Endothelial cell of hepatic sinusoid (primary cell): ENCODE results near the gene RTN4.

Experiments used
- in situ Hi-C: cut with HindIII; loops from 2 replicates; pipeline ENCODE4 v1.10.0; 2017; ENCODE audit warnings: low sequenced_read_pairs

Gene RTN4

DNA sequence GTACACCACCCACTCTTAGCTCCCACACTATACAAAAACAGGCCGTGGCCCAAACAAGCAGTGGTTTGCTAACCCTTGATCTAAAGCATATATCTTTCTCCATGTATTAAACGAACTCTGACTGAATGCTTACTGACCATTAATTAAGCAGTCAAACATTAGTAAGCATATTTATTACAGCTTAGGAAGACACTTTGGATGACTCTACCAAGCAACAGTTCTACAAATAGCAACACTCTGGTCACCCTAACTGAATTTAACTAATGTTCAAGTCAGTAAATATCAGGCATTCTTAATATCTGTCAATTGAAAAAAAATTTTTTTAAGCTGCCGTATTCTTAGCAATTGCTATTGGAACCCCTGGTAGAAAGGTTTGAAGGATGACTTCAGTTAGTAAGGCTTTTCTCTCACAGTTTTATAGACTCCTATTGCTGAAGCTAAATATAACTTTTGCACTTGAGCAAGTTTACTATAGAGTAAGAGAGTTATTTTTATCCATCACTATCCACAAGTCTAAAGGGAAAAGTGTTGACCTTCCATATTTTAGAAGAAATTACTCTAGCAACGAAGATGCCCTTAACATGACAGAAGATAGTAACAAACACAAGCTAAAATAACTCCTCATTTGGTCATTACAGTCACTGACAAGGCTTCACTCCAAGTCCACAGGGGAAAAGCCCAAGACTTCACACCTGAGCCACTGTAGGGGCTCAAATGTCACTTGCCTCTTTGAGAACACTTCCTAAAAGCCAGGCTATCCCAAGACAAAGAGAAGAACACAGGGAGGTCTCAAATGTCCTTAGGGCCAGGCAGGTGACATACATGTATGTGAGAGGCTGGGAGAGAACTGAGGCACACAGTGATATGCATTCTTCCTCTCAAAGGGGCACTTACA lies 74.4 kb downstream of the RTN4 start:
- in situ Hi-C loops: loop anchor here (5.0 kb wide), 1 partner anchor 51 kb away; no protein-coding TSS in a partner anchor

- in situ Hi-C loops: loop anchor here (5.0 kb wide), 1 partner anchor 52 kb away; no protein-coding TSS in a partner anchor
Measured at GRCh38 chr2:54975175-54975574, 75.1 kb downstream of the RTN4 start.

DNA sequence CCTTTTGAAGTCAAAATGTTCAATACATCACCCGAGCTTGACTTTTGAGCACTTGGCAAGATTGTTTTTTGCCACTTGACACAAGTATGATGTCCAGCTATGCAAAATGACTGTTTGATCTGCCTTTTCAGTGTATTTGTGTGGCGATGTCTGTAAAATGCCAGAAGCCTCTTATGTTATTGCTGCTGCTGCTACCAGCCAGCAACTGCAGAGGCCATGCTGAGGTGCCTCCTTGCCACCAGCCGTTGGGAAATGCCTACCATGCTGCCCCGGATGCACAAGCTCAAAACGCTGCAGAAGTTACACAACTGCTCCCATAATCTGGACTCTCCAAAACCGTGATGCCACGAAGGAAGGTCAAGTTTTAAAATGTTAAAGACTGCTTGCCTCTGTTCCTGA lies 80.3 kb downstream of the RTN4 start:
- in situ Hi-C loops: no loop called here

DNA sequence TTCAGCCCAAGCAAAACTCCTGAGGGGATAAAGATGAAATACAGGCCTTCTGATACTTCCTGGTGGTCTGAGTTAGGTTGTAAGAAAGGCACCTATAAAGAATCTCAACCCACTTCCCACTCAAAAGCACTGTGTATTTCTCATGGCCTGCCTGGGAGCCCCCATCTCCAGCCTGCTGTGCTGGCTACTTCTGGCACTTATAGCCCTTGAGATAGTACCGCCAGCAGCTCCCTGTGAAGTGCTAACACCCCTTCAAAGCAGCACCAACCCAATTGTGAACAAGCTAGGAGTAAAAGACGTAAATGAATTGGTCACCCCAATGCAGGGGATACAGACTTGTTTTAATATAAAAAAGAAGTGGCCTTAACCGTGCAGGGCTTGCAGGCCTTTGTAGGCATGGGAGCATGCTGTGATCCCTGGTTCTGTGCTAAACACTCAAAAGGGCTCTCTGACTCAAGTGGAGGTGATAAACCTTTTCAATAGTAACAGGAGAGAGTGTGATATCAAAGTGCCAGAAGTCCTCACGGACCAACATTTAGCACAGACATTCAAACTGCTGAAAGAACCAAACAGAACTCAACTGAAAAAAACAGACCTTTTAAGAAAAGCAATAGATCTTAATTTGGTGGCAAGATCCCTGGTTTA lies 80.8 kb downstream of the RTN4 start:
- in situ Hi-C loops: no loop called here

DNA sequence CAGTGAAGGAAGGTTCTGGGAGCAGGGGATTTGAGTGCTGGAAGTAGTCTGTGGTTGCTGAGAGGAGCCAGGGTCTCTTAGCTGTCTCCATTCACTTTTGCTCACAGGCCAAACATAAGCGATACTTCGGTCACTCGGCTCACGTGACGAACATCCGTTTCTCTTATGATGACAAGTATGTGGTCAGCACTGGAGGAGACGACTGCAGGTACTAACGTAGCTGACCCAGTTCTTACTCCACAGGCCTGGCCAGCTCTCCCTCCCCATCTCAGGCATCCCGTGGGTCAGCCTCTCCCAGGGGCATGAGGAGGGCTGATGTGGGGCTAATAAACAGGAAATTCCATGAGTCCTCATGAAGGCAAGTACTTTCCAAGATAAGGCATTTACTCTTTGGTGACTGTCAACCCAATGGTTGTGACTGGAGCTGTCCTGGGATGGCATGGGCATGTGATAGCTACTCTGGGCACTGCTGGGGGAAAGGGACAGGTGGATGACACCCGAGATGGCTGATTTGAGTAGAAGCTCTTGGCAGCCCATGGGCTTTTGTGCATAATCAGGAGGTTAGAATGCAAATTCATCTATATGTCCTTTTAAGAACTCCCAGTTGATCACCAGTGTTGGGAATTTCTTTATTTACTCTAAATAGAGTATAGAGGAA lies 81.6 kb downstream of the RTN4 start:
- in situ Hi-C loops: no loop called here

DNA sequence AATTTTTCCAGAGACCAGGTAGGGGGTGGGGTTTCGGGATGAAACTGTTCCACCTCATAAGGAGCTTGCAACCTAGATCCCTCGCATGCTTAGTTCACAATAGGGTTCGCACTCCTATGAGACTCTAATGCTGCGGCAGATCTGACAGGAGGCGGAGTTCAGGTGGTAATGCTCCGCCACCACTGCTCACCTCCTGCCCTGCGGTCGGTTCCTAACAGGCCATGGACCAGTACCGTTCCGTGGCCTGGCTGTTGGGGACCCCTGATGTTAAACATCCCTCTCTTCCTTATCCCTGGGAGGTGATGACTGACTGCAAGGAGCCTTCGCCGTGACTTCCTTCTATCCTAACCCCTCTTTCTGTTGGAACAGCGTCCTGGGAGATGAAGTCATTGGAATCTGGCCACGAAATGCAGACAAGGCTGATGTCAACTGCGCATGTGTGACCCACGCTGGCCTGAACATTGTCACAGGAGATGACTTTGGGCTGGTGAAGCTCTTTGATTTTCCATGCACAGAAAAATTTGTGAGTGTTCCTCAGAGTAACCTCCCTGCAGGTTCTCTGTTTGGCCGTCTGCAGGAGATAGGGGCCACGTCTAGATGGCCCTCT lies 82.4 kb downstream of the RTN4 start:
- in situ Hi-C loops: no loop called here

DNA sequence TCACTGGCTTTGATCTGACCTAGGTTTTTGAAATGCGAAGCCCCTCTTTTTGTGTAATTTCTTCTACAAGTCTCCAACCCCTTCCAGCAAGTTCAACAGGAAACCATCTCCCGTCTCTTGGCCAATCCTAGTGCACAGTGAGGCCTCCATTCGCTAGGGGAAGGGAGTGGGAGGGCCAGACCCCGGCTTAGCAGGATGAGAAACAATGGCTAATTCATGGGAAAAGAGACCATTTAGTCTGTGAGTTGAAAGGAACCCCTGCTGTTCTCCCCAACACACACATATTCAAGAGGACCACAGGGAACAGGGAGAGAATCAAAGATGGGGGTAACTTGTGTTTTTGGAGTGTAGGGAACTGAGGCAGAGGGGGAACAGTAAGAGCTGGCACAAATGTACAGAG lies 83.0 kb downstream of the RTN4 start:
- in situ Hi-C loops: no loop called here

GRCh38 chr2:54966837-54967236 lies 83.4 kb downstream of the RTN4 start:
- in situ Hi-C loops: no loop called here

- in situ Hi-C loops: no loop called here
Measured at GRCh38 chr2:54966165-54966832, 84.0 kb downstream of the RTN4 start.

GRCh38 chr2:54965425-54965824 lies 84.8 kb downstream of the RTN4 start:
- in situ Hi-C loops: no loop called here

GRCh38 chr2:54964816-54965215 lies 85.4 kb downstream of the RTN4 start:
- in situ Hi-C loops: loop anchor here (5.0 kb wide), 2 partner anchors 53 to 83 kb away; no protein-coding TSS in a partner anchor

DNA sequence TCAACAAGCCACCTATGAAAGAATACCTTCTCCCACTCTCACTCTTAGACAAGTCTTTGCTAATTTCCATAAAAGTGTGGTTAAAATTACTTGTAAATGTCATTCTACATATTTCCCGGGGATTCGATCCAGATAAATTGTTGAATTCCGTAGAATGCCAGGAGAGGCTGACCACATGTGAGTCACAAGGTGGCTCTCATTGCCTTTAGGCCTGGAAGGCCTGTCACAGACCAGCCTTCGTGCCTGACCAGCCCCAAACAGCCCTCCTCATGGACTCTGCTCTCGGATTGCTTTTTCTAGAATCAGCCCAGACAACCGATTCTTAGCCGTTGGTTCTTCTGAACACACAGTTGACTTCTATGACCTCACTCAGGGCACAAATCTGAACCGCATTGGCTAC lies 86.0 kb downstream of the RTN4 start:
- in situ Hi-C loops: loop anchor here (5.0 kb wide), 2 partner anchors 52 to 82 kb away; no protein-coding TSS in a partner anchor

GRCh38 chr2:54963476-54963875 lies 86.8 kb downstream of the RTN4 start:
- in situ Hi-C loops: loop anchor here (5.0 kb wide), 2 partner anchors 51 to 81 kb away; no protein-coding TSS in a partner anchor

DNA sequence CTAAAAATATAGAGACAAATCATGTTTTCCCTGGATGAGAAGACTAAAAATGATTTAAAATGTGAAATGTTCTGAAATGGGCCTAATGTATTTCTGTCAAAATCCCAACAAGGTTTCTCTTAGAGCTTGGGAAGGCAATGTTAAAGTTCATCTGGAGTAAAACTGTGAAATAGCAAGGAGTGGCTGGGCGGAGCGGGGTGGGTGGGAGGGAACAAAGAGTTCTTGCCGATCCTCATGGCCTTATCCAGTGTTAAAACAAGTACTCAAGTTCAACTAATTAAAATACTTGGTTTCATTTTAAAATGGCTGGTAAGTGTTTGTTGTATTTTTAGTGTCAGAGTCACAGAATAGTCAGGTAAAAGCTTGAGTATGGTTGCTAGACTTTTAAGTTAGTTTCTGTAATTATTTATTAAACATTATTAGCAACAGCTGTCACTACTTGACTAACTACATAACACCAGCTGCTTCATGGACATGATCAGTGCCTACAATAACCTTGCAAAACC lies 87.3 kb downstream of the RTN4 start:
- in situ Hi-C loops: loop anchor here (5.0 kb wide), 2 partner anchors 51 to 81 kb away; no protein-coding TSS in a partner anchor

- in situ Hi-C loops: loop anchor here (5.0 kb wide), 2 partner anchors 50 to 80 kb away; no protein-coding TSS in a partner anchor
Measured at GRCh38 chr2:54962511-54962910, 87.7 kb downstream of the RTN4 start.

GRCh38 chr2:54960164-54960563 lies 90.1 kb downstream of the RTN4 start:
- in situ Hi-C loops: loop anchor here (5.0 kb wide), 2 partner anchors 48 to 78 kb away; no protein-coding TSS in a partner anchor

DNA sequence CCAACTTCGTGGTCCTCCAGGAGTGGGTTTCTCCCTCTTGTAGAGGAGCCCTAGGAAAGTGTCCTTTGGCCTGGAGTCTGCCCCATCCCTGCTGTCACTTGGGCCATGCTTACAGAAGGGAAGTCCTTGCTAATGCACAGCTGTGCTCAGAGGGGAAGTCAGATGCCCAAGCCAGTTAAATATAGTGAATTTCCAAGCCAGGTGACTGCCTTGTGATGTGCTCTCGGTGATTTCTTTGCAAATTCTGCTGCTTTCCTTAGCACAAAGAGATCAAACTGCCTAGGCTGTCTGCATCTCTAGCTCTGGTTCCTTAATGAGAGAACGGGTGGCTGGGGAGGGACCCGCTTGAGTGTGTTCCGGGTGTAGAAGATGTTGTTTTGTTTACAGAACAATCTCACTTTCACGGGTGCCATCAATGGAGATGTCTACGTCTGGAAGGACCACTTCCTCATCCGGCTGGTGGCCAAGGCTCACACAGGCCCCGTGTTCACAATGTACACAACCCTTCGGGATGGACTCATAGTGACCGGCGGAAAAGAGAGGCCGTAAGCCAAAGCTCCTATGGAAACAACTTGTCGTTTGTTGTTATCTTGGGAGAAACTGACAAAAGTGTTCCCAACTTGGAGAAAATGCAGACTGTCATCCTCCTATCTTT lies 91.4 kb downstream of the RTN4 start:
- in situ Hi-C loops: no loop called here

GRCh38 chr2:54957321-54957999 lies 92.8 kb downstream of the RTN4 start:
- in situ Hi-C loops: no loop called here

DNA sequence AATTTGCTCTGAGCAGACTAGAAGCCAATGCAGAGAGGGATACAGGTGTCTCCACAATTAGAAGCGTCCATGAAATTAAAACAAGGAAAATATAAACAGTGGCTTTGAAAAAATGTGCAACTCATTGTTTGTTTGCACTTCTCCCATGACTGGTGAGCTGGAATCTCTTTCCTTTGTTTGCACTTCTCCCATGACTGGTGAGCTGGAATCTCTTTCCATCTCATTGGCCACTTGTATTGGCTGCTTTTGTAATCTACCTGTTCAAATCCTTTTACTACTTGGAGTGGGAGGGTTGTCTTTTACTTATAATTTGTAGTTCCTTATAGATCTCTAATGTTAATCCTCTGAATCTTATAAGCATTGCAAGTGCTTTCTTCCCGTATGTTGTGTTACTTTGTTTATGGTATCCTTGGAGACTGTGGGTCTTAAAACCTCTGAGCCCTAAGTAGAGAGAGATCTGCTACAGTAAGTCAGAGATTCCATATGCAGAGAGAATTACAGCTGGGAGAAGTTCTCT lies 94.1 kb downstream of the RTN4 start:
- in situ Hi-C loops: no loop called here
